ENCODE data around the gene SORCS3.

- TF ChIP-seq, protein P1, sequence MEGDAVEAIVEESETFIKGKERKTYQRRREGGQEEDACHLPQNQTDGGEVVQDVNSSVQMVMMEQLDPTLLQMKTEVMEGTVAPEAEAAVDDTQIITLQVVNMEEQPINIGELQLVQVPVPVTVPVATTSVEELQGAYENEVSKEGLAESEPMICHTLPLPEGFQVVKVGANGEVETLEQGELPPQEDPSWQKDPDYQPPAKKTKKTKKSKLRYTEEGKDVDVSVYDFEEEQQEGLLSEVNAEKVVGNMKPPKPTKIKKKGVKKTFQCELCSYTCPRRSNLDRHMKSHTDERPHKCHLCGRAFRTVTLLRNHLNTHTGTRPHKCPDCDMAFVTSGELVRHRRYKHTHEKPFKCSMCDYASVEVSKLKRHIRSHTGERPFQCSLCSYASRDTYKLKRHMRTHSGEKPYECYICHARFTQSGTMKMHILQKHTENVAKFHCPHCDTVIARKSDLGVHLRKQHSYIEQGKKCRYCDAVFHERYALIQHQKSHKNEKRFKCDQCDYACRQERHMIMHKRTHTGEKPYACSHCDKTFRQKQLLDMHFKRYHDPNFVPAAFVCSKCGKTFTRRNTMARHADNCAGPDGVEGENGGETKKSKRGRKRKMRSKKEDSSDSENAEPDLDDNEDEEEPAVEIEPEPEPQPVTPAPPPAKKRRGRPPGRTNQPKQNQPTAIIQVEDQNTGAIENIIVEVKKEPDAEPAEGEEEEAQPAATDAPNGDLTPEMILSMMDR (IDR thresholded peaks at IDR 0.05; ENCODE audit: insufficient read depth, low read length), result no peak
- TF ChIP-seq, protein P2, sequence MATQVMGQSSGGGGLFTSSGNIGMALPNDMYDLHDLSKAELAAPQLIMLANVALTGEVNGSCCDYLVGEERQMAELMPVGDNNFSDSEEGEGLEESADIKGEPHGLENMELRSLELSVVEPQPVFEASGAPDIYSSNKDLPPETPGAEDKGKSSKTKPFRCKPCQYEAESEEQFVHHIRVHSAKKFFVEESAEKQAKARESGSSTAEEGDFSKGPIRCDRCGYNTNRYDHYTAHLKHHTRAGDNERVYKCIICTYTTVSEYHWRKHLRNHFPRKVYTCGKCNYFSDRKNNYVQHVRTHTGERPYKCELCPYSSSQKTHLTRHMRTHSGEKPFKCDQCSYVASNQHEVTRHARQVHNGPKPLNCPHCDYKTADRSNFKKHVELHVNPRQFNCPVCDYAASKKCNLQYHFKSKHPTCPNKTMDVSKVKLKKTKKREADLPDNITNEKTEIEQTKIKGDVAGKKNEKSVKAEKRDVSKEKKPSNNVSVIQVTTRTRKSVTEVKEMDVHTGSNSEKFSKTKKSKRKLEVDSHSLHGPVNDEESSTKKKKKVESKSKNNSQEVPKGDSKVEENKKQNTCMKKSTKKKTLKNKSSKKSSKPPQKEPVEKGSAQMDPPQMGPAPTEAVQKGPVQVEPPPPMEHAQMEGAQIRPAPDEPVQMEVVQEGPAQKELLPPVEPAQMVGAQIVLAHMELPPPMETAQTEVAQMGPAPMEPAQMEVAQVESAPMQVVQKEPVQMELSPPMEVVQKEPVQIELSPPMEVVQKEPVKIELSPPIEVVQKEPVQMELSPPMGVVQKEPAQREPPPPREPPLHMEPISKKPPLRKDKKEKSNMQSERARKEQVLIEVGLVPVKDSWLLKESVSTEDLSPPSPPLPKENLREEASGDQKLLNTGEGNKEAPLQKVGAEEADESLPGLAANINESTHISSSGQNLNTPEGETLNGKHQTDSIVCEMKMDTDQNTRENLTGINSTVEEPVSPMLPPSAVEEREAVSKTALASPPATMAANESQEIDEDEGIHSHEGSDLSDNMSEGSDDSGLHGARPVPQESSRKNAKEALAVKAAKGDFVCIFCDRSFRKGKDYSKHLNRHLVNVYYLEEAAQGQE (IDR thresholded peaks at IDR 0.05; ENCODE audit: insufficient replicate concordance, low read depth), result no peak
- no peak for TF ChIP-seq POLR2AphosphoS5 (IDR thresholded peaks at IDR 0.05; ENCODE audit: low read depth)
These were observed 530.9 kb downstream of the SORCS3 start for GRCh38 chr10:105171945-105172344.

Data from HL-60 (cell line).